HepG2 (cell line): ENCODE measurements around the gene TPP2. TPM values are rescaled to one million over a fixed set of nuclear protein-coding genes. Genes with fewer than 3 reads are reported as not detected.

ENCODE experiments used
- ATAC-seq: fragments of 200-7000 bp; cut with Tn5 transposase; 3 replicates; pipeline ENCODE4 v1.9.1; 2020; ENCODE audit warnings: mild to moderate bottlenecking, moderate library complexity
- BruUV-seq: library from RNA; stranded (reverse); fragments of 400-500 nt; replicated peaks from 2 replicates; lab custom pipeline; 2021; lab: Mats Ljungman, UMichigan
- CTCF ChIA-PET: fragments of 300-600 bp; formaldehyde crosslinking; extraction: SDS; loops from one replicate; lab custom pipeline; 2021; ENCODE audit warnings: low total read pairs, inconsistent platforms, low intra/inter-chr PET ratio; lab: Yijun Ruan, JAX
- POLR2A ChIA-PET: fragments of 350-600 bp; sonication (Branson Sonifier 250); formaldehyde crosslinking; loops from one replicate; lab custom pipeline; 2020; ENCODE audit warnings: antibody characterized with exemption, inconsistent platforms; lab: Yijun Ruan, JAX
- DNase-seq: peaks from one replicate; pipeline ENCODE4 v3.0.0-alpha.2; 2015; ENCODE audit warnings: low spot score
- FAIRE-seq: peaks from 3 replicates; lab custom pipeline; 2011; peaks lifted over from hg19 to GRCh38; lab: Jason Lieb, UNC
- H2AFZ ChIP-seq: one replicate; pipeline ENCODE4 v1.6.1; 2011; ENCODE audit warnings: low read length, inconsistent platforms
- H3K27ac ChIP-seq: fragments of 300-600 bp; 3 replicates; pipeline ENCODE4 v1.8.0; 2011; ENCODE audit warnings: mixed run types, mild to moderate bottlenecking, mixed read lengths, low read length, inconsistent platforms; ENCODE audit not compliant: insufficient read depth; ENCODE audit errors: extremely low read length
- H3K27me3 ChIP-seq, 2 experiments: fragments of 200-600 bp in 1 of 2; 2 replicates in 1 of 2; 3 replicates in 1 of 2; pipeline versions ENCODE4 v1.6.0 to v1.8.0; 2011; ENCODE audit warnings: low read length in 2 of 2, mild to moderate bottlenecking in 2 of 2, moderate library complexity in 2 of 2, inconsistent platforms in 1 of 2; ENCODE audit not compliant: insufficient read depth in 2 of 2, control insufficient read depth in 1 of 2
- H3K36me3 ChIP-seq, 2 experiments: fragments of 200-600 bp in 1 of 2; replicated peaks in 1 of 2; 2 replicates in 1 of 2; 3 replicates in 1 of 2; pipeline versions ENCODE4 v1.5.1 to v1.8.0; 2011; ENCODE audit warnings: low read length in 2 of 2, inconsistent platforms in 1 of 2; ENCODE audit not compliant: insufficient read depth in 2 of 2, control insufficient read depth in 1 of 2
- H3K4me1 ChIP-seq: 2 replicates; pipeline ENCODE4 v1.5.1; 2012; ENCODE audit warnings: low read length, inconsistent platforms; ENCODE audit not compliant: insufficient read depth
- H3K4me2 ChIP-seq: 2 replicates; pipeline ENCODE4 v1.6.0; 2011; ENCODE audit warnings: low read depth, low read length, inconsistent platforms
- H3K4me3 ChIP-seq, 3 experiments: fragments of 200-600 bp in 1 of 3; sonication (generic), shearing (Covaris generic) in 1 of 3; replicated peaks in 1 of 3; 2 replicates each; pipeline ENCODE4 v1.5.1; 2011 to 2016; ENCODE audit warnings: low read length in 3 of 3, inconsistent platforms in 2 of 3, low read depth in 2 of 3, mild to moderate bottlenecking in 2 of 3, control low read depth in 1 of 3, mixed read lengths in 1 of 3; ENCODE audit not compliant: insufficient read depth in 1 of 3
- H3K79me2 ChIP-seq: one replicate; pipeline ENCODE4 v1.6.1; 2011; ENCODE audit warnings: low read length, inconsistent platforms; ENCODE audit not compliant: insufficient read depth
- H3K9ac ChIP-seq: 2 replicates; pipeline ENCODE4 v1.6.0; 2011; ENCODE audit warnings: mild to moderate bottlenecking, low read depth, low read length, inconsistent platforms; ENCODE audit not compliant: insufficient read depth
- H3K9me3 ChIP-seq: 2 replicates; pipeline ENCODE4 v1.5.1; 2012; ENCODE audit warnings: mild to moderate bottlenecking, low read length
- H4K20me1 ChIP-seq: 2 replicates; pipeline ENCODE4 v1.6.0; 2011; ENCODE audit warnings: inconsistent platforms, mild to moderate bottlenecking, low read length, moderate library complexity; ENCODE audit not compliant: insufficient read depth
- ARNT2 ChIP-seq: sonication (generic); formaldehyde crosslinking; IDR thresholded peaks from 2 replicates; pipeline ENCODE4 v1.8.0; 2022; ENCODE audit warnings: mild to moderate bottlenecking, low read depth, missing genetic modification reagents, moderate library complexity
- KLF12 ChIP-seq: sonication (generic); formaldehyde crosslinking; IDR thresholded peaks from 2 replicates; pipeline ENCODE4 v1.4.0; 2020; ENCODE audit warnings: missing genetic modification reagents, borderline replicate concordance
- RBM39 ChIP-seq: fragments of 200-400 bp; formaldehyde crosslinking; IDR thresholded peaks from one replicate; pipeline ENCODE4 v1.6.1; 2018; ENCODE audit warnings: antibody characterized with exemption, mild to moderate bottlenecking, low read depth, low read length; ENCODE audit not compliant: poor library complexity, severe bottlenecking
- SOX5 ChIP-seq: IDR thresholded peaks from 2 replicates; pipeline ENCODE4 v1.6.1; 2016; ENCODE audit warnings: borderline replicate concordance
- TBX3 ChIP-seq: fragments of 450-650 bp; IDR thresholded peaks from 2 replicates; pipeline ENCODE4 v1.6.1; 2017; ENCODE audit warnings: antibody characterized with exemption, mild to moderate bottlenecking, inconsistent platforms, borderline replicate concordance
- ZNF777 ChIP-seq: sonication (generic); formaldehyde crosslinking; IDR thresholded peaks from 2 replicates; pipeline ENCODE4 v1.4.0; 2020; ENCODE audit warnings: missing genetic modification reagents
- WGBS: methylation state at CpG from one replicate; pipeline ENCODE4 v1.1.6; 2017; ENCODE audit warnings: low lambda C conversion rate; 5-methylcytosine and 5-hydroxymethylcytosine counted together
- in situ Hi-C: cut with HindIII; loops from 2 replicates; pipeline ENCODE4 v1.10.0; 2017; ENCODE audit warnings: low pct_unique_long_range_greater_than_20kb; ENCODE audit not compliant: extremely low pct_ligation_motif_present
- intact Hi-C: fragments of 100-400 bp; cut with micrococcal nuclease; formaldehyde crosslinking; loops from one replicate; pipeline ENCODE4 v1.10.0; 2022; ENCODE audit not compliant: unreplicated experiment
- polyA plus RNA-seq, 8 experiments: library from polyadenylated mRNA; depleted of rRNA in 3 of 8; stranded (reverse) in 7 of 8; unstranded in 1 of 8; fragments of >200 nt; fragmentation: Illumina TruSeq in 4 of 8; extraction: Trizol in 4 of 8; gene quantifications; 2 replicates each; pipeline versions ENCODE4 v1.2.1 to v1.2.3, GENCODE V29; 2011 to 2016; ENCODE audit warnings: low read depth in 4 of 8, missing spikeins in 1 of 8, mixed read lengths in 1 of 8; ENCODE audit not compliant: insufficient read depth in 1 of 8
- total RNA-seq, 5 experiments: library from RNA; depleted of rRNA; stranded (reverse); fragments of >200 nt; fragmentation: Illumina TruSeq; extraction: Trizol; gene quantifications; 2 replicates each; pipeline ENCODE4 v1.2.3, GENCODE V29; 2016; ENCODE audit warnings: low read depth in 1 of 5

Gene TPP2
- total and polyA plus RNA-seq, 2 of the 13 experiments (the other 11 are each of a cell fraction or from before 2014, with no cell fraction given): 16.4 to 52.1 TPM

- intact Hi-C loops: no loop called here
Measured at GRCh38 chr13:102692491-102692826, 95.7 kb downstream of the TPP2 start.

DNA sequence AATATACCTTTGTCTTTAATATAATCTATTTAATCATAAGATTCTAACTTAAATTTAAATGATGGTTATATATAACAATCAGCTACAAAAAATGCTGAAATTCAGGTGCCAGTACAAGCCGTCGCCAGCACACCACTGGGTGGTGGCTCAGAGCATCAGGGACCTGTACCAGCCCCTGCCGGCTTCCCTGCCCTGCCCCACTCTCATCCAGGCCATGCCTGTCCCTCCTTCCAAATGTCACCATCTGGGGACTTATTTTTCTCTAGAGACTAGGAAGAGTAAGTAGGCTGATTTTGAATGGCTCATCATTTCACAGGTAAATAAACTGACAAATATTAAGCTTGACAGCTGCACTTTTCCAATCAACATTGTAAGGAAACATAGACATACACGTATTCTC, 96.5 kb downstream of the TPP2 start:
- WGBS: 11% methylated on average over 4 of the region's 4 CpGs
- Histone ChIP-seq H3K27ac (no peak overlapping the region), H3K9ac (no peak overlapping the region), H3K36me3 (no peaks in the 10 kb centered on the region), H2AFZ (no peak overlapping the region), H3K79me2 (no peaks in the 10 kb centered on the region), H3K9me3 (peaks cover under 1% of the 10 kb centered on the region; the same call in 1 of the 2 replicates), H3K4me2 (no peak overlapping the region), H3K4me1 (peaks cover 21% of the 10 kb centered on the region), H4K20me1 (no peaks in the 10 kb centered on the region), H3K4me3 (no peak overlapping the region), H3K27me3 (peaks cover 0 to 30% of the 10 kb centered on the region in 2 experiments; a peak in 4 of 5 replicates)
- TF ChIP-seq KLF12 (CRISPR knock-in tag) (no peak), ZNF777 (CRISPR knock-in tag) (no peak), ARNT2 (CRISPR knock-in tag) (no peak), SOX5 (CRISPR knock-in tag) (no peak)
- in situ Hi-C loops: no loop called here
- no TSS peak for BruUV-seq
- no peak for FAIRE-seq
- ChIA-PET CTCF (no interaction called here), POLR2A (no interaction called here)
- ATAC-seq: peak; percentile 26; the same call in 1 of the 3 replicates
- DNase-seq: no peak
- intact Hi-C loops: no loop called here

More at GRCh38 chr13:102692491-102692826, 95.7 kb downstream of the TPP2 start:
- Histone ChIP-seq H3K36me3 (no peaks in the 10 kb centered on the region), H3K9me3 (no peaks in the 10 kb centered on the region), H3K9ac (no peak overlapping the region), H3K4me2 (peak overlapping the region; percentile 53), H3K27ac (no peak overlapping the region), H2AFZ (no peak overlapping the region), H3K79me2 (no peaks in the 10 kb centered on the region), H3K4me1 (peaks cover 20% of the 10 kb centered on the region), H4K20me1 (no peaks in the 10 kb centered on the region), H3K27me3 (peaks cover 0 to 30% of the 10 kb centered on the region in 2 experiments; a peak in 4 of 5 replicates), H3K4me3 (no peak overlapping the region)
- ChIA-PET CTCF (no interaction called here), POLR2A (no interaction called here)
- TF ChIP-seq TBX3 (no peak), RBM39 (no peak)
- in situ Hi-C loops: no loop called here
- no peak for FAIRE-seq
- no TSS peak for BruUV-seq
- WGBS: 48% methylated on average over 2 of the region's 2 CpGs
- no peak for DNase-seq
- ATAC-seq: no peak
